ENCODE data around the gene KRT83.
"Not testable (repeated sequence)": the region's sequence is repeated elsewhere in the genome, so short reads cannot be mapped to it uniquely, and the experiment has no call there.

Gene KRT83

GRCh38 chr12:52352951-52353350 lies 31.8 kb upstream of the KRT83 start:
- DNase-seq, result no peak

GRCh38 chr12:52351196-52352059 lies 30.2 kb upstream of the KRT83 start:
- DNase-seq, result peak; percentile 43

- DNase-seq, result no peak
These were observed 29.6 kb upstream of the KRT83 start for GRCh38 chr12:52350786-52351185.

GRCh38 chr12:52350021-52350620 lies 28.9 kb upstream of the KRT83 start:
- no peak for DNase-seq

GRCh38 chr12:52349196-52349595 lies 28.0 kb upstream of the KRT83 start:
- no peak for DNase-seq

- DNase-seq, result peak; percentile 57
These were observed 26.6 kb upstream of the KRT83 start for GRCh38 chr12:52347551-52348510.

- no peak for DNase-seq
These were observed 25.8 kb upstream of the KRT83 start for GRCh38 chr12:52347016-52347415.

GRCh38 chr12:52346593-52346992 lies 25.4 kb upstream of the KRT83 start:
- DNase-seq, result no peak

GRCh38 chr12:52345041-52345440 lies 23.8 kb upstream of the KRT83 start:
- DNase-seq, result not testable (repeated sequence)

- no peak for DNase-seq
These were observed 22.9 kb upstream of the KRT83 start for GRCh38 chr12:52344111-52344510.

- DNase-seq, result no peak
These were observed 22.4 kb upstream of the KRT83 start for GRCh38 chr12:52343550-52343949.

- DNase-seq, result no peak
These were observed 21.7 kb upstream of the KRT83 start for GRCh38 chr12:52342781-52343490.

GRCh38 chr12:52341066-52341580 lies 19.9 kb upstream of the KRT83 start:
- DNase-seq, result no peak

GRCh38 chr12:52338241-52338960 lies 17.2 kb upstream of the KRT83 start:
- no peak for DNase-seq

- DNase-seq, result no peak
These were observed 15.9 kb upstream of the KRT83 start for GRCh38 chr12:52337054-52337453.

- DNase-seq, result no peak
These were observed 15.4 kb upstream of the KRT83 start for GRCh38 chr12:52336641-52337040.

GRCh38 chr12:52335598-52336262 lies 14.5 kb upstream of the KRT83 start:
- peak; percentile 38 for DNase-seq

GRCh38 chr12:52334185-52334584 lies 13.0 kb upstream of the KRT83 start:
- no peak for DNase-seq

- DNase-seq, result no peak
These were observed 12.1 kb upstream of the KRT83 start for GRCh38 chr12:52333321-52333720.

- DNase-seq, result no peak
These were observed 11.2 kb upstream of the KRT83 start for GRCh38 chr12:52332381-52332780.

GRCh38 chr12:52331833-52332232 lies 10.6 kb upstream of the KRT83 start:
- no peak for DNase-seq

Measured in right hindlimb (tissue), 1 donor.